Immature natural killer cell (primary cell): Measurements from ENCODE around the gene OR4K2. TPM values are rescaled to one million over a fixed set of nuclear protein-coding genes. Genes with fewer than 3 reads are reported as not detected.
"Not testable (repeated sequence)": the region's sequence is repeated elsewhere in the genome, so short reads cannot be mapped to it uniquely, and the experiment has no call there.

ENCODE experiments used
- DNase-seq, 3 donors: peaks; one replicate each; pipeline ENCODE4 v3.0.0; 2022; ENCODE audit warnings: mixed read lengths in 1 of 3
- H3K27ac Mint-ChIP-seq, 6 donors: one replicate each; pipeline ENCODE4 v1.8.0; 2020; ENCODE audit warnings: mixed read lengths in 6 of 6, mild to moderate bottlenecking in 5 of 6, inconsistent platforms in 4 of 6, moderate library complexity in 3 of 6
- H3K27me3 Mint-ChIP-seq, 3 donors: one replicate each; pipeline ENCODE4 v1.8.0; 2020 to 2021; ENCODE audit warnings: low read depth in 3 of 3, mild to moderate bottlenecking in 3 of 3, mixed read lengths in 3 of 3, moderate library complexity in 3 of 3, inconsistent platforms in 1 of 3
- H3K36me3 Mint-ChIP-seq, 3 donors: one replicate each; pipeline ENCODE4 v1.8.0; 2020; ENCODE audit warnings: mixed read lengths in 3 of 3, inconsistent platforms in 2 of 3, mild to moderate bottlenecking in 2 of 3
- H3K4me1 Mint-ChIP-seq, 2 donors: one replicate each; pipeline ENCODE4 v1.8.0; 2020; ENCODE audit warnings: inconsistent platforms in 2 of 2, mild to moderate bottlenecking in 2 of 2, mixed read lengths in 2 of 2, moderate library complexity in 1 of 2
- H3K4me3 Mint-ChIP-seq, 5 donors: one replicate each; pipeline ENCODE4 v1.8.0; 2020; ENCODE audit warnings: mild to moderate bottlenecking in 5 of 5, mixed read lengths in 5 of 5, inconsistent platforms in 3 of 5, moderate library complexity in 3 of 5
- H3K9me3 Mint-ChIP-seq, 6 donors: one replicate each; pipeline ENCODE4 v1.8.0; 2020; ENCODE audit warnings: mild to moderate bottlenecking in 6 of 6, mixed read lengths in 6 of 6, inconsistent platforms in 4 of 6, moderate library complexity in 3 of 6
- polyA plus RNA-seq, 3 donors: library from polyadenylated mRNA; unstranded; fragments of 300-500 nt; fragmentation: Illumina TruSeq; gene quantifications; one replicate each; pipeline ENCODE4 v1.2.3, GENCODE V29; 2021

The OR4K2 gene
- not detected for polyA plus RNA-seq

GRCh38 chr14:19874842-19875241 lies at the start of gene OR4K2:
Gene OR4K2 (plus strand): TSS chr14:19875142. CDS start chr14:19876268, 1,126 bp downstream.
- no peak within 1 kb of the TSS for H3K4me3 Mint-ChIP-seq
- DNase-seq: no peak
- H3K4me1 Mint-ChIP-seq: no peaks in the 10 kb centered on the region
- peaks cover 0 to 1% (median 1%) of the 10 kb centered on the region in 3 donors for H3K27me3 Mint-ChIP-seq
- no peak within 1 kb of the TSS for H3K27ac Mint-ChIP-seq
- peaks cover 0 to 9% (median 0%) of the 10 kb centered on the region in 6 donors for H3K9me3 Mint-ChIP-seq
- H3K36me3 Mint-ChIP-seq: no peaks in the 10 kb centered on the region

- H3K27me3 Mint-ChIP-seq, H3K36me3 Mint-ChIP-seq, H3K27ac Mint-ChIP-seq, H3K4me1 Mint-ChIP-seq, DNase-seq, H3K9me3 Mint-ChIP-seq, H3K4me3 Mint-ChIP-seq: not testable (repeated sequence)
Measured at GRCh38 chr14:19827626-19828244, 47.2 kb upstream of the OR4K2 start.

DNA sequence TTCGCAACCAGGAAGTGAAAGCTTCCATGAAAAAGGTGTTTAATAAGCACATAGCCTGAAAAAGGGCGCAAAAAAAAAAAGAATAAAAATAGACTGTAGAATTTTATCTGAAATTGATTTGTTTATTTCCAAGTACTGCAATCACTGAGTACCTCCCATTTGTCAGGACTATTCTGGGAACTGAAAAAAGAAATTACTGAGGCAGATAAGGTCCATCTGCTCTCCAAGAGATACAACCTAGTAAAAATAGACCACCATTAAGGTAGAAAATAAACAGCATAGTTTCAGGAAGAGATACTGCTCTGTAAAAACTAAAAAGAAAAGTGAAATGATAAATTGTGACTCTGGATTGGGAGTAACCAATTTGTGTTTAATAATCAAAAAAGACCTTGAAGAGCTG lies 46.6 kb upstream of the OR4K2 start:
- Mint-ChIP-seq H3K4me1 (no peaks in the 10 kb centered on the region), H3K9me3 (peaks cover 1 to 11% (median 9%) of the 10 kb centered on the region in 6 donors), H3K4me3 (no peak overlapping the region), H3K27me3 (peaks cover 0 to 2% (median 0%) of the 10 kb centered on the region in 3 donors), H3K36me3 (no peaks in the 10 kb centered on the region), H3K27ac (no peak overlapping the region)
- DNase-seq: no peak

- not testable (repeated sequence) for H3K36me3 Mint-ChIP-seq, H3K4me3 Mint-ChIP-seq, H3K4me1 Mint-ChIP-seq, H3K27ac Mint-ChIP-seq, H3K27me3 Mint-ChIP-seq, DNase-seq
- H3K9me3 Mint-ChIP-seq: peaks cover 1 to 17% (median 12%) of the 10 kb centered on the region in 6 donors
Measured at GRCh38 chr14:19834203-19834848, 40.6 kb upstream of the OR4K2 start.

GRCh38 chr14:19838433-19838832 lies 36.5 kb upstream of the OR4K2 start:
- Mint-ChIP-seq H3K27ac (no peak overlapping the region), H3K9me3 (peaks cover 0 to 6% (median 3%) of the 10 kb centered on the region in 6 donors), H3K4me3 (no peak overlapping the region), H3K27me3 (no peaks in the 10 kb centered on the region), H3K4me1 (no peaks in the 10 kb centered on the region), H3K36me3 (no peaks in the 10 kb centered on the region)
- DNase-seq: no peak

- Mint-ChIP-seq H3K4me3 (no peak overlapping the region), H3K27ac (no peak overlapping the region), H3K4me1 (no peaks in the 10 kb centered on the region), H3K27me3 (peaks cover 0 to 2% (median 0%) of the 10 kb centered on the region in 3 donors), H3K36me3 (no peaks in the 10 kb centered on the region), H3K9me3 (peaks cover 0 to 21% (median 14%) of the 10 kb centered on the region in 6 donors)
- no peak for DNase-seq
Measured at GRCh38 chr14:19851365-19851764, 23.6 kb upstream of the OR4K2 start.

DNA sequence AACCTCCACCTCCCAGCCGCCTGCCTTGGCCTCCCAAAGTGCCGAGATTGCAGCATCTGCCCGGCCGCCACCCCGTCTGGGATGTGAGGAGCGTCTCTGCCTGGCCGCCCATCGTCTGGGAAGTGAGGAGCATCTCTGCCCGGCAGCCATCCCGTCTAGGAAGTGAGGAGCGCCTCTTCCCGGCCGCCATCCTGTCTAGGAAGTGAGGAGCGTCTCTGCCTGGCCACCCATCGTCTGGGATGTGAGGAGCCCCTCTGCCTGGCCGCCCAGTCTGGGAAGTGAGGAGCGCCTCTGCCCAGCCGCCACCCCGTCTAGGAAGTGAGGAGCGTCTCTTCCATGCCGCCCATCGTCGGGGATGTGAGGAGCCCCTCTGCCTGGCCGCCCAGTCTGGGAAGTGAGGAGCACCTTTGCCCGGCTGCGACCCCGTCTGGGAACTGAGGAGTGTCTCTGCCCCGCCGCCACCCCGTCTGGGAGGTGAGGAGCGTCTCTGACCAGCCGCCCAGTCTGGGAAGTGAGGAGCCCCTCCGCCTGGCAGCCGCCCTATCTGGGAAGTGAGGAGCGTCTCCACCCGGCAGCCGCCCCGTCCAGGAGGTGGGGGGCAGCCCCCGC lies 8.8 kb upstream of the OR4K2 start:
- not testable (repeated sequence) for H3K4me1 Mint-ChIP-seq, H3K9me3 Mint-ChIP-seq, H3K4me3 Mint-ChIP-seq, H3K36me3 Mint-ChIP-seq, H3K27me3 Mint-ChIP-seq, DNase-seq, H3K27ac Mint-ChIP-seq

DNA sequence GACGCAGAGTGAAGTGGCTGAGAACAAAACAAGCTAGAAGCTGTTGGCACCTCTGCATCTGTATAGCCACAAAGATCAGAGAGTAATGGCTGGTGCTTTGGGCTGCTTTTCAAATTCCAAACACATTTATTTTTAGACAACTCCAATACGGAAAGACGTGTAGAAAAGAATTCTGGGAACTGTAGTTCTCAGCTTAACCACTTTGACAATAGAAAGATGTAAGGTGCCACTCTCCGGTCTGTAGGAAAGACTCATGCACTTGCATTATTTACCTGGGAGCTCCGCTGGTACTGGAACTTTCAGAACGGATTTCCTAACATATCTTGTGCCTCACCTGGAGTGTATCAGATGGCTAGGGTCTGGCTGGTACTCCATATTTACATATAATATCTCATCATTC lies 1.8 kb upstream of the OR4K2 start:
- no peak for DNase-seq
- H3K27me3 Mint-ChIP-seq: peaks cover 0 to 1% (median 0%) of the 10 kb centered on the region in 3 donors
- no peaks in the 10 kb centered on the region for H3K36me3 Mint-ChIP-seq
- H3K27ac Mint-ChIP-seq: no peak overlapping the region
- no peaks in the 10 kb centered on the region for H3K4me1 Mint-ChIP-seq
- peaks cover 0 to 9% (median 0%) of the 10 kb centered on the region in 6 donors for H3K9me3 Mint-ChIP-seq
- H3K4me3 Mint-ChIP-seq: no peak overlapping the region

- peaks cover 0 to 1% (median 0%) of the 10 kb centered on the region in 3 donors for H3K27me3 Mint-ChIP-seq
- no peak overlapping the region for H3K27ac Mint-ChIP-seq
- H3K4me3 Mint-ChIP-seq: no peak overlapping the region
- no peak for DNase-seq
- peaks cover 0 to 2% (median 0%) of the 10 kb centered on the region in 6 donors for H3K9me3 Mint-ChIP-seq
- no peaks in the 10 kb centered on the region for H3K36me3 Mint-ChIP-seq
- H3K4me1 Mint-ChIP-seq: no peaks in the 10 kb centered on the region
Measured at GRCh38 chr14:19878029-19878642, 3.2 kb downstream of the OR4K2 start.

DNA sequence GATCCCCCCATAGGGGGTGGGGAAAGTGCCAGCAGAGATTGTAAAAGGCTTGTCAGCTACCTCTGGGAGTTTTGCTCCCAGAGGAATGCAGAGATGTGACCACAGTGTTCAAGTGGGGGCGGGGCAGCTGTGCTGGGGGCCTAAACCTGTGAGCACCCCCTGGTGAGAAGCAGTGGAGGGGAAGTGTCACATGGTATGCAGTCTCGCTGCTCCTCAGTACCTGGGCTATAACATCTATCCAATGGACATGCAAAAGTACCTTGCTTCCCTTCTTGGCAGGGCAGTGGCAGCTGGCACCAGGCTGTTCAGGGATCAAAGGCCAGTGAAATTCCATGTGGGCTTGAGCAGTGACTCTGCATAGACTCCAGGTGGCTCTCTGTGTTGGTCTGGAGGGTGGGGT lies 20.3 kb downstream of the OR4K2 start:
- H3K4me3 Mint-ChIP-seq: no peak overlapping the region
- H3K4me1 Mint-ChIP-seq: no peaks in the 10 kb centered on the region
- H3K27me3 Mint-ChIP-seq: no peaks in the 10 kb centered on the region
- peaks cover 10 to 43% (median 33%) of the 10 kb centered on the region in 6 donors for H3K9me3 Mint-ChIP-seq
- DNase-seq: no peak
- no peak overlapping the region for H3K27ac Mint-ChIP-seq
- H3K36me3 Mint-ChIP-seq: peaks cover 0 to 3% (median 0%) of the 10 kb centered on the region in 3 donors

DNA sequence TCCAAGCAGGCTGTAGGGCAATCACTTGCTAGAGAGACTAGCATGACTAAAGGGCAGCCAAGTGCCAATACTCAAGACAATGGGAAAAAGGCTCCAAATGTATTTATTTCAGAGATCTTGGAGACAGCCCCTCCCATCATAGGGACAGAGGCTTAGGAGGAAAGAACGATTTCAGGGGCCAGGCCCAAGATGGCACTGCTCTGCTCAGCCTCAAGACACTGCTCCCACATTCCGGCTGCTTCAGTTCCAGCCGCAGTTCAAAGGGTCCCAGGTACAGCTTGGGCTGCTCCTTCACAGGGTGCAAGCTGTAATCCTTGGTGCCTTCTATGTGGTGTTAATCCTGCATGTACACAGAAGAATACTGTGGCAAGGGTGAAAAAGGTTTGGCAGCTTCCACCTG lies 26.1 kb downstream of the OR4K2 start:
- H3K36me3 Mint-ChIP-seq: peaks cover 0 to 3% (median 0%) of the 10 kb centered on the region in 3 donors
- H3K4me1 Mint-ChIP-seq: no peaks in the 10 kb centered on the region
- H3K4me3 Mint-ChIP-seq: no peak overlapping the region
- no peaks in the 10 kb centered on the region for H3K27me3 Mint-ChIP-seq
- no peak for DNase-seq
- no peak overlapping the region for H3K27ac Mint-ChIP-seq
- H3K9me3 Mint-ChIP-seq: peaks cover 6 to 45% (median 20%) of the 10 kb centered on the region in 6 donors

- no peak for DNase-seq
- no peak overlapping the region for H3K27ac Mint-ChIP-seq
Measured at GRCh38 chr14:19902409-19902808, 27.5 kb downstream of the OR4K2 start.

GRCh38 chr14:19906665-19907064 lies 31.7 kb downstream of the OR4K2 start:
- no peak for DNase-seq
- H3K27ac Mint-ChIP-seq: no peak overlapping the region
- no peaks in the 10 kb centered on the region for H3K4me1 Mint-ChIP-seq
- H3K27me3 Mint-ChIP-seq: peaks cover 0 to under 1% (median 0%) of the 10 kb centered on the region in 3 donors
- peaks cover 0 to 25% (median 16%) of the 10 kb centered on the region in 6 donors for H3K9me3 Mint-ChIP-seq
- H3K36me3 Mint-ChIP-seq: no peaks in the 10 kb centered on the region
- no peak overlapping the region for H3K4me3 Mint-ChIP-seq

More at GRCh38 chr14:19902409-19902808, 27.5 kb downstream of the OR4K2 start:
- peaks cover 6 to 31% (median 15%) of the 10 kb centered on the region in 6 donors for H3K9me3 Mint-ChIP-seq
- no peak overlapping the region for H3K4me3 Mint-ChIP-seq
- no peaks in the 10 kb centered on the region for H3K36me3 Mint-ChIP-seq
- H3K27me3 Mint-ChIP-seq: no peaks in the 10 kb centered on the region
- H3K4me1 Mint-ChIP-seq: no peaks in the 10 kb centered on the region

- H3K36me3 Mint-ChIP-seq: no peaks in the 10 kb centered on the region
- no peak for DNase-seq
- H3K27me3 Mint-ChIP-seq: peaks cover 0 to 3% (median 0%) of the 10 kb centered on the region in 3 donors
- H3K9me3 Mint-ChIP-seq: peaks cover 4 to 16% (median 14%) of the 10 kb centered on the region in 6 donors
- no peak overlapping the region for H3K4me3 Mint-ChIP-seq
- H3K4me1 Mint-ChIP-seq: no peaks in the 10 kb centered on the region
- H3K27ac Mint-ChIP-seq: no peak overlapping the region
Measured at GRCh38 chr14:19911114-19911513, 36.2 kb downstream of the OR4K2 start.
